Measurements from ENCODE around the gene PPP1R15A.

PPP1R15A gene

DNA sequence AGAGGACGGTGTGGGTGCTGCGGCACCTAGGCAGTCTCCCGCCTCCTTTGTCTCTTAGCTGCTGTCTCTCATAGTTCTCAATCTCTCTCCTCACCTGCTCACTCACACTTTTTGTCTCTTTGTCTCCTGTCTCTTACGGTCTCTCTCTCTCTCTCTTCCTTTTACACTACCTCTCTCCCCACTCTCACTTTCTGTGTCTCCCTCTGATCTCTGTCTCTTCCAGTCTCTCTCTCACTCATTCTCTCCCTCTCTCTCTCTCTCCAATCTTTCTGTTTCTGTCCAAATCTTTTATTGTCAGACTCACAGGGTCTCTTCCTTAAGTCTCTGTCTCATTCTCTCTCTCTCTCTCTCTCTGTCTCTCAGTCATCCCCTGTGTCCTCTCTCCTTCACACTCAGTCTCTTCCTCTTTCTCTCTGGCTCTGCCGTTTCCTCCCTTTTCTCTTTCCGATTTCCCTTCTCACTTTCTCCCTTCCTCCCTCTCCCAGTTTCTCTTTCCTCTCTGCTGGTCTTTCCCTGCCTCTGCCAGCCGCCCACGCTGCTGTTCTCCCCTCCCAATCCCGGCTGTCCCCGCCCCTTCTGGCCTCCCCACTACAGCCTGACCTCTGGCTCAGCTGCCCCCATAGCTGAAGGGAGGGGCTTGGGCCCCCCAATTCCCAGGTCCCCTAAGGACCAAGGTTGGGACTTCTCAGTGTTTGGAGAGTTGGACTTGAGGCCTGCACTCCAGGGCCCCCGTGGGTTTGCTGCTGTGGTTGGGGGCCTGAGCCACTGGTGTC, 3.9 kb upstream of the PPP1R15A start, which contains the start of gene PLEKHA4 (continued):
- TF ChIP-seq ZNF664 (tag by site-specific recombination; IDR thresholded peaks at IDR 0.05) (0 out of 2 replicates have a peak, but pooled peaks have one; percentile 12), PRDM1 (tag by site-specific recombination; IDR thresholded peaks at IDR 0.05) (peak; percentile 100), ZNF514 (tag by site-specific recombination; IDR thresholded peaks at IDR 0.05) (no peak), ZFP37 (tag by site-specific recombination; IDR thresholded peaks at IDR 0.05) (peak; percentile 65; the same call in 1 of the 2 replicates), ZNF792 (tag by site-specific recombination; IDR thresholded peaks at IDR 0.05) (no peak), ZNF223 (tag by site-specific recombination; IDR thresholded peaks at IDR 0.05) (no peak), KLF9 (tag by site-specific recombination; IDR thresholded peaks at IDR 0.05; ENCODE audit: low read depth) (peak; percentile 45), ZSCAN30 (tag by site-specific recombination; IDR thresholded peaks at IDR 0.05) (no peak), ZXDB (tag by site-specific recombination; IDR thresholded peaks at IDR 0.05) (no peak), FEZF1 (tag by site-specific recombination; IDR thresholded peaks at IDR 0.05) (peak; percentile 52), ZNF654 (tag by site-specific recombination; IDR thresholded peaks at IDR 0.05; ENCODE audit: low read depth) (no peak), GFI1B (tag by site-specific recombination; IDR thresholded peaks at IDR 0.05) (no peak), ZNF707 (tag by site-specific recombination; IDR thresholded peaks at IDR 0.05) (no peak), IKZF3 (tag by site-specific recombination; IDR thresholded peaks at IDR 0.05) (no peak), ZBTB17 (tag by site-specific recombination; IDR thresholded peaks at IDR 0.05) (peak; percentile 76; the same call in 1 of the 2 replicates), SETDB1 (IDR thresholded peaks at IDR 0.05; ENCODE audit: insufficient read length, low read length) (no peak), SP3 (tag by site-specific recombination; IDR thresholded peaks at IDR 0.05) (peak; percentile 65), YY1 (tag by site-specific recombination; IDR thresholded peaks at IDR 0.05) (no peak), ZNF24 (tag by site-specific recombination; IDR thresholded peaks at IDR 0.05) (no peak), ZNF16 (tag by site-specific recombination; IDR thresholded peaks at IDR 0.05; ENCODE audit: low read depth) (no peak), ZNF221 (tag by site-specific recombination; IDR thresholded peaks at IDR 0.05; ENCODE audit: borderline replicate concordance) (no peak), ZNF571 (tag by site-specific recombination; IDR thresholded peaks at IDR 0.05) (no peak), ZNF548 (tag by site-specific recombination; IDR thresholded peaks at IDR 0.05) (no peak), SP7 (tag by site-specific recombination; IDR thresholded peaks at IDR 0.05) (no peak; the same call in none of the 2 replicates), ZNF2 (tag by site-specific recombination; IDR thresholded peaks at IDR 0.05) (0 out of 2 replicates have a peak, but pooled peaks have one; percentile 22), ZNF311 (tag by site-specific recombination; IDR thresholded peaks at IDR 0.05; ENCODE audit: borderline replicate concordance) (no peak), ZNF274 (IDR thresholded peaks at IDR 0.05; ENCODE audit: low read length) (no peak), ZNF274 (tag by site-specific recombination; IDR thresholded peaks at IDR 0.05; ENCODE audit: borderline replicate concordance) (no peak)
- TF ChIP-seq, protein P1, sequence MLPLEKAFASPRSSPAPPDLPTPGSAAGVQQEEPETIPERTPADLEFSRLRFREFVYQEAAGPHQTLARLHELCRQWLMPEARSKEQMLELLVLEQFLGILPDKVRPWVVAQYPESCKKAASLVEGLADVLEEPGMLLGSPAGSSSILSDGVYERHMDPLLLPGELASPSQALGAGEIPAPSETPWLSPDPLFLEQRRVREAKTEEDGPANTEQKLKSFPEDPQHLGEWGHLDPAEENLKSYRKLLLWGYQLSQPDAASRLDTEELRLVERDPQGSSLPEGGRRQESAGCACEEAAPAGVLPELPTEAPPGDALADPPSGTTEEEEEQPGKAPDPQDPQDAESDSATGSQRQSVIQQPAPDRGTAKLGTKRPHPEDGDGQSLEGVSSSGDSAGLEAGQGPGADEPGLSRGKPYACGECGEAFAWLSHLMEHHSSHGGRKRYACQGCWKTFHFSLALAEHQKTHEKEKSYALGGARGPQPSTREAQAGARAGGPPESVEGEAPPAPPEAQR (tag by site-specific recombination; IDR thresholded peaks at IDR 0.05): peak; percentile 47; the same call in 1 of the 2 replicates
- TF ChIP-seq, protein P2, sequence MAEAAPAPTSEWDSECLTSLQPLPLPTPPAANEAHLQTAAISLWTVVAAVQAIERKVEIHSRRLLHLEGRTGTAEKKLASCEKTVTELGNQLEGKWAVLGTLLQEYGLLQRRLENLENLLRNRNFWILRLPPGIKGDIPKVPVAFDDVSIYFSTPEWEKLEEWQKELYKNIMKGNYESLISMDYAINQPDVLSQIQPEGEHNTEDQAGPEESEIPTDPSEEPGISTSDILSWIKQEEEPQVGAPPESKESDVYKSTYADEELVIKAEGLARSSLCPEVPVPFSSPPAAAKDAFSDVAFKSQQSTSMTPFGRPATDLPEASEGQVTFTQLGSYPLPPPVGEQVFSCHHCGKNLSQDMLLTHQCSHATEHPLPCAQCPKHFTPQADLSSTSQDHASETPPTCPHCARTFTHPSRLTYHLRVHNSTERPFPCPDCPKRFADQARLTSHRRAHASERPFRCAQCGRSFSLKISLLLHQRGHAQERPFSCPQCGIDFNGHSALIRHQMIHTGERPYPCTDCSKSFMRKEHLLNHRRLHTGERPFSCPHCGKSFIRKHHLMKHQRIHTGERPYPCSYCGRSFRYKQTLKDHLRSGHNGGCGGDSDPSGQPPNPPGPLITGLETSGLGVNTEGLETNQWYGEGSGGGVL (tag by site-specific recombination; IDR thresholded peaks at IDR 0.05): peak; percentile 43
- TF ChIP-seq, protein P3, sequence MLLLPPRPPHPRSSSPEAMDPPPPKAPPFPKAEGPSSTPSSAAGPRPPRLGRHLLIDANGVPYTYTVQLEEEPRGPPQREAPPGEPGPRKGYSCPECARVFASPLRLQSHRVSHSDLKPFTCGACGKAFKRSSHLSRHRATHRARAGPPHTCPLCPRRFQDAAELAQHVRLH (tag by site-specific recombination; IDR thresholded peaks at IDR 0.05): peak; percentile 51; the same call in 1 of the 2 replicates
- TF ChIP-seq, protein P4, sequence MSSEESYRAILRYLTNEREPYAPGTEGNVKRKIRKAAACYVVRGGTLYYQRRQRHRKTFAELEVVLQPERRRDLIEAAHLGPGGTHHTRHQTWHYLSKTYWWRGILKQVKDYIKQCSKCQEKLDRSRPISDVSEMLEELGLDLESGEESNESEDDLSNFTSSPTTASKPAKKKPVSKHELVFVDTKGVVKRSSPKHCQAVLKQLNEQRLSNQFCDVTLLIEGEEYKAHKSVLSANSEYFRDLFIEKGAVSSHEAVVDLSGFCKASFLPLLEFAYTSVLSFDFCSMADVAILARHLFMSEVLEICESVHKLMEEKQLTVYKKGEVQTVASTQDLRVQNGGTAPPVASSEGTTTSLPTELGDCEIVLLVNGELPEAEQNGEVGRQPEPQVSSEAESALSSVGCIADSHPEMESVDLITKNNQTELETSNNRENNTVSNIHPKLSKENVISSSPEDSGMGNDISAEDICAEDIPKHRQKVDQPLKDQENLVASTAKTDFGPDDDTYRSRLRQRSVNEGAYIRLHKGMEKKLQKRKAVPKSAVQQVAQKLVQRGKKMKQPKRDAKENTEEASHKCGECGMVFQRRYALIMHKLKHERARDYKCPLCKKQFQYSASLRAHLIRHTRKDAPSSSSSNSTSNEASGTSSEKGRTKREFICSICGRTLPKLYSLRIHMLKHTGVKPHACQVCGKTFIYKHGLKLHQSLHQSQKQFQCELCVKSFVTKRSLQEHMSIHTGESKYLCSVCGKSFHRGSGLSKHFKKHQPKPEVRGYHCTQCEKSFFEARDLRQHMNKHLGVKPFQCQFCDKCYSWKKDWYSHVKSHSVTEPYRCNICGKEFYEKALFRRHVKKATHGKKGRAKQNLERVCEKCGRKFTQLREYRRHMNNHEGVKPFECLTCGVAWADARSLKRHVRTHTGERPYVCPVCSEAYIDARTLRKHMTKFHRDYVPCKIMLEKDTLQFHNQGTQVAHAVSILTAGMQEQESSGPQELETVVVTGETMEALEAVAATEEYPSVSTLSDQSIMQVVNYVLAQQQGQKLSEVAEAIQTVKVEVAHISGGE (tag by site-specific recombination; conservative IDR thresholded peaks at IDR 0.05; ENCODE audit: low read depth): no peak

Measured in HEK293 (cell line).